ENCODE measurements around the gene KLHL24.
"Not testable (repeated sequence)": the region's sequence is repeated elsewhere in the genome, so short reads cannot be mapped to it uniquely, and the experiment has no call there.

The KLHL24 gene

DNA sequence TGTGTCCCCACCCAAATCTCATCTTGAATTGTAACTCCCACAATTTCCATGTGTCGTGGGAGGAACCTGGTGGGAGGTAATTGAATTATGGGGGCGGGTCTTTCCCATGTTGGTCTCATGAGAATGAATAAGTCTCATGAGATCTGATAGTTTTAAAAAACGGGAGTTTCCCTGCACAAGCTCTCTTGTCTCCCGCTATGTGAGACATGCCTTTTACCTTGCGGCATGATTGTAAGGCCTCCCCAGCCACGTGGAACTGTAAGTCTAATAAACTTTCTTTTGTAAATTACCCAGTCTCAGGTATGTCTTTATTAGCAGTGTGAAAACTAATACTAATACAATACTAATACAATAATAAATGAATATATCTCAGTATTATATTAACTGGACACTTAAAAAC lies 52.3 kb downstream of the KLHL24 start:
- Histone ChIP-seq H3K9me2 (replicated peaks; ENCODE audit: control insufficient read depth, low read length) (no peaks in the 10 kb centered on the region), H4K20me1 (ENCODE audit: control insufficient read depth, insufficient read depth, low read depth, low read length) (no peaks in the 10 kb centered on the region), H3K27ac (ENCODE audit: low read depth, low read length) (no peak overlapping the region), H3K36me3 (ENCODE audit: control insufficient read depth, low read length) (no peaks in the 10 kb centered on the region), H3K27me3 (ENCODE audit: control insufficient read depth, low read length) (no peaks in the 10 kb centered on the region), H3K4me2 (ENCODE audit: low read length) (no peak overlapping the region), H3K4me1 (ENCODE audit: control insufficient read depth, low read length) (no peaks in the 10 kb centered on the region), H3K4me3 (ENCODE audit: low read length) (no peak overlapping the region), H3F3A (ENCODE audit: control insufficient read depth, insufficient read depth) (no peaks in the 10 kb centered on the region), H3K9me3 (ENCODE audit: control insufficient read depth, insufficient read depth, low read length) (no peaks in the 10 kb centered on the region), H3K79me2 (ENCODE audit: control insufficient read depth, low read length) (no peaks in the 10 kb centered on the region)
- no peak for TF ChIP-seq EZH2phosphoT487 (IDR thresholded peaks at IDR 0.05; ENCODE audit: borderline replicate concordance, low read length)

DNA sequence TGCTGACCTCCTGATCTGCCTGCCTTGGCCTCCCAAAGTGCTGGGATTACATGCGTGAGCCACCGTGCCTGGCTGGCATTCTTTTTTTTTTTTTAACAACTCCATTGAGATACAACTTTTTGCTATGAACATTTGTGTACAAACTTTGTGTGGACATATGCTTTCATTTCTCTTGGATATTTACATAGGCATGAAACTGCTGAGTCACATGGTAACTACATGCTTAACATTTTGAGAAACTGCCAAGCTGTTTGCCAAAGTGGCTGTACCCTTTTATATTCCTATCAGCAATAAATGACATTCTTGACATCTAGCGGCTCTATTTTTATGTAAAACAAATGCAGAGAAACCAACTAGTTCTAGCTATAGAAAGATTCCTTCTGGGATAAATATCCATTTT lies 53.5 kb downstream of the KLHL24 start:
- Histone ChIP-seq H3K36me3 (ENCODE audit: control insufficient read depth, low read length) (no peaks in the 10 kb centered on the region), H3K4me3 (ENCODE audit: low read length) (no peak overlapping the region), H3K4me1 (ENCODE audit: control insufficient read depth, low read length) (no peaks in the 10 kb centered on the region), H4K20me1 (ENCODE audit: control insufficient read depth, insufficient read depth, low read depth, low read length) (no peaks in the 10 kb centered on the region), H3K79me2 (ENCODE audit: control insufficient read depth, low read length) (no peaks in the 10 kb centered on the region), H3K9me3 (ENCODE audit: control insufficient read depth, insufficient read depth, low read length) (no peaks in the 10 kb centered on the region), H3F3A (ENCODE audit: control insufficient read depth, insufficient read depth) (no peaks in the 10 kb centered on the region), H3K9me2 (replicated peaks; ENCODE audit: control insufficient read depth, low read length) (no peaks in the 10 kb centered on the region), H3K4me2 (ENCODE audit: low read length) (no peak overlapping the region), H3K27ac (ENCODE audit: low read depth, low read length) (no peak overlapping the region), H3K27me3 (ENCODE audit: control insufficient read depth, low read length) (no peaks in the 10 kb centered on the region)
- TF ChIP-seq, protein P1, sequence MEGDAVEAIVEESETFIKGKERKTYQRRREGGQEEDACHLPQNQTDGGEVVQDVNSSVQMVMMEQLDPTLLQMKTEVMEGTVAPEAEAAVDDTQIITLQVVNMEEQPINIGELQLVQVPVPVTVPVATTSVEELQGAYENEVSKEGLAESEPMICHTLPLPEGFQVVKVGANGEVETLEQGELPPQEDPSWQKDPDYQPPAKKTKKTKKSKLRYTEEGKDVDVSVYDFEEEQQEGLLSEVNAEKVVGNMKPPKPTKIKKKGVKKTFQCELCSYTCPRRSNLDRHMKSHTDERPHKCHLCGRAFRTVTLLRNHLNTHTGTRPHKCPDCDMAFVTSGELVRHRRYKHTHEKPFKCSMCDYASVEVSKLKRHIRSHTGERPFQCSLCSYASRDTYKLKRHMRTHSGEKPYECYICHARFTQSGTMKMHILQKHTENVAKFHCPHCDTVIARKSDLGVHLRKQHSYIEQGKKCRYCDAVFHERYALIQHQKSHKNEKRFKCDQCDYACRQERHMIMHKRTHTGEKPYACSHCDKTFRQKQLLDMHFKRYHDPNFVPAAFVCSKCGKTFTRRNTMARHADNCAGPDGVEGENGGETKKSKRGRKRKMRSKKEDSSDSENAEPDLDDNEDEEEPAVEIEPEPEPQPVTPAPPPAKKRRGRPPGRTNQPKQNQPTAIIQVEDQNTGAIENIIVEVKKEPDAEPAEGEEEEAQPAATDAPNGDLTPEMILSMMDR (IDR thresholded peaks at IDR 0.05; ENCODE audit: low read depth, low read length, poor library complexity, severe bottlenecking): no peak
- TF ChIP-seq EZH2phosphoT487 (IDR thresholded peaks at IDR 0.05; ENCODE audit: borderline replicate concordance, low read length): no peak

DNA sequence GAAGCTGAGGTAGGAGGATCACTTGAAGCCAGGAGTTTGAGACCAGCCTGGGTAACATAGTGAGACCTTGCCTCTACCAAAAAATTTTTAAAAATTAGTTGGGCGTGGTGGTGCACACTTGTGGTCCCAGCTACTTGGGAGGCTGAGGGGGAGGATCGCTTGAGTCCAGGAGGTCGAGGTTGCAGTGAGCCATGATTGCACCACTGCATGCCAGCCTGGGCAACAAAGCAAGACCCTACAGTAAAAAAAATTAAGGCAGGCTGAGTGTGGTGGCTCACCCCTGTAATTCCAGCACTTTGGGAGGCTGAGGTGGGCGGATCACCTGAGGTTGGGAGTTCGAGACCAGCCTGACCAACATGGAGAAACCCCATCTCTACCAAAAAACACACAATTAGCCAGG lies 54.2 kb downstream of the KLHL24 start:
- H3F3A ChIP-seq (ENCODE audit: control insufficient read depth, insufficient read depth); H3K4me3 ChIP-seq (ENCODE audit: low read length); H3K36me3 ChIP-seq (ENCODE audit: control insufficient read depth, low read length); H4K20me1 ChIP-seq (ENCODE audit: control insufficient read depth, insufficient read depth, low read depth, low read length); H3K9me3 ChIP-seq (ENCODE audit: control insufficient read depth, insufficient read depth, low read length); H3K27me3 ChIP-seq (ENCODE audit: control insufficient read depth, low read length); H3K27ac ChIP-seq (ENCODE audit: low read depth, low read length); H3K9me2 ChIP-seq (replicated peaks; ENCODE audit: control insufficient read depth, low read length); H3K4me2 ChIP-seq (ENCODE audit: low read length); H3K4me1 ChIP-seq (ENCODE audit: control insufficient read depth, low read length); H3K79me2 ChIP-seq (ENCODE audit: control insufficient read depth, low read length): not testable (repeated sequence)

DNA sequence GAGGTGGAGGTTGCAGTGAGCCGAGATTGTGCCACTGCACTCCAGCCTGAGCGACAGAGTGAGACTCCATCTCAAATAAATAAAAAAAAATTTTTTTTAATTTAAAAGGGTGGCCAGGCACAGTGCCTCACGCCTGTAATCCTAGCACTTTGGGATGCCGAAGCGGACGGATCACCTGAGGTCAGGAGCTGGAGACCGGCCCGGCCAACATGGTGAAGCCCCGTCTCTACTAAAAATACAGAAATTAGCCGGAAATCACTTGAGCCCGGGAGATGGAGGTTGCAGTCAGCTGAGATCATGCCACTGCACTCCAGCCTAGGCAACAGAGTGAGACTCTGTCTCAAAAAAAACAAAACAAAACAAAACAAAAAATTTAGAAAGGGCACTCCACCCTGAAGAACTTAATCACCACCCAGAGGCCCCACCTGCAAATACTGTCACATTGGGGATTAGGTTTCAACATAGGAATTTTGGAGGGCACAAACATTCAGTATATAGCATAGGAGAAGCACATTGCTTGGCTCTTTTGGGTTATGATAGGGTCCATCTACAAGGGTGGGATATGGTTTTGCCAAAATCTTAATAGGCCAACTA lies 55.1 kb downstream of the KLHL24 start:
- H3K9me3 ChIP-seq (ENCODE audit: control insufficient read depth, insufficient read depth, low read length): no peaks in the 10 kb centered on the region

More for the DNA sequence above, 55.1 kb downstream of the KLHL24 start:
- H3K27me3 ChIP-seq (ENCODE audit: control insufficient read depth, low read length): no peaks in the 10 kb centered on the region
- no peak overlapping the region for H3K4me3 ChIP-seq (ENCODE audit: low read length)
- no peaks in the 10 kb centered on the region for H3K4me1 ChIP-seq (ENCODE audit: control insufficient read depth, low read length)
- no peaks in the 10 kb centered on the region for H3K79me2 ChIP-seq (ENCODE audit: control insufficient read depth, low read length)
- TF ChIP-seq, protein P1 (IDR thresholded peaks at IDR 0.05; ENCODE audit: low read depth, low read length, poor library complexity, severe bottlenecking): no peak
- TF ChIP-seq EZH2phosphoT487 (IDR thresholded peaks at IDR 0.05; ENCODE audit: borderline replicate concordance, low read length): no peak
- no peaks in the 10 kb centered on the region for H3F3A ChIP-seq (ENCODE audit: control insufficient read depth, insufficient read depth)
- no peaks in the 10 kb centered on the region for H3K9me2 ChIP-seq (replicated peaks; ENCODE audit: control insufficient read depth, low read length)
- no peak overlapping the region for H3K27ac ChIP-seq (ENCODE audit: low read depth, low read length)
- no peak overlapping the region for H3K4me2 ChIP-seq (ENCODE audit: low read length)
- H4K20me1 ChIP-seq (ENCODE audit: control insufficient read depth, insufficient read depth, low read depth, low read length): no peaks in the 10 kb centered on the region
- no peaks in the 10 kb centered on the region for H3K36me3 ChIP-seq (ENCODE audit: control insufficient read depth, low read length)

Measured in DOHH2 (cell line).